IPS DF 19.7 (cell line): ENCODE results near the gene MCU.
"Not testable (repeated sequence)": the region's sequence is repeated elsewhere in the genome, so short reads cannot be mapped to it uniquely, and the experiment has no call there.

ENCODE experiments used
- DNase-seq: peaks from one replicate; pipeline ENCODE4 v3.0.0-alpha.2; 2013; ENCODE audit warnings: low read depth, low spot score

MCU gene

GRCh38 chr10:72730479-72730878 is 38.5 kb downstream of the MCU start:
- DNase-seq: no peak

DNA sequence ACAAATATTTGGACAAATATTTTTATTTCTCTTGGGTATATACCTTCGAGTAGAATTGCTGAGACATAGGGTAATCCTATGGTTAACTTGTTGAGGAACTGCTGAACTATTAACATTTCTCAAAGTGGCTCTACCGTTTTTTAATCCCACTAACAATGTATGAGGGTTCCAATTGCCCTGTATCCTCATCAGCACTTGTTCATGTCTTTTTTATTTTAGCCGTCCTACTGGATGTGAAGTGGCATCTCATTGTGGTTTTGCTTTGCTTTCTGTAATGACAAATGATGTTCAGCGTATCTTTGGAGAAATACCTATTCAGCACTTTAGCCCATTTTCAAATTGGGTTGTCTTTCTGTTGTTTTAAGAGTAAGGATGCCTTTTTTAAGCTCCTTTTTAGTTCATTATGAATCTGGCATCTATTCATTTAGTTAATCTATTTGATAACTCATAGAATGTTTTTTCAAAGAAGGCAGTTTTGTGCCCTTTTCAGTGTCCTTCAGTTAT is 40.0 kb downstream of the MCU start:
- no peak for DNase-seq

DNA sequence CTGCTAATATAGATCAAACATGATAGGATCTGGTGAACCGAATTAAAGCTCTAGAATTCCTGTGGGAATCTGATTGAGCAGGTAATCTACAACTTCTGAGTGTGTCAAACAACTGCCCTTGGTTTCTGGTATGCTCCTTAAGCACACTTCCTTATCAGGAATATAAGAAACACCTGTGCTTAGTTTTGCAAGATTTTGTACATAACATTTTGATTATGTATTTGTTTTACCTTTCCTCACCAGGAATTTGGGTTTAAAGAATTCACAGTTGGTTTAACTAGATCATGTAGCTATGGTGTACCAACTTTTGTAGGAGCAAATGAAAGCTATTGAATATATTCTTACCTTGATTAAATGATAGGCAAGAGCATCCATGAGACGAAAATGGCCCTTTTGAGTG is 40.6 kb downstream of the MCU start:
- no peak for DNase-seq

DNA sequence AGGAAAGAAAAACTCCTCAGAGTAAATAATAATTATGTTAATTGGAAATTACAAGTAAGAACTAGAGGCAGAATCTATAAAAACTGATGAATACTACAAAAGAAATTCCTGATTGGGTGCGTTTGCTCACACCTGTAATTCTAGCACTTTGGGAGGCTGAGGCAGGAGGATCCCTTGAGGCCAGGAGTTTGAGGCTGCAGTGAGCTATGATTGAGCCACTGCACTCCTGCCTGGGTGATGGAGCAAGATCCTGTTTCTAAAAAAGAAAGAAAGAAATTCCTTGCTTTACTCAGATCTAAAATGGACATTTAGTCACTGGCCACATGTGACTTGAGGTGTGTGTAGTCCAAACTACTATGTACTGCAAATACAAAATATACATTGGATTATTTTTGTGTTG is 42.0 kb downstream of the MCU start:
- no peak for DNase-seq

DNA sequence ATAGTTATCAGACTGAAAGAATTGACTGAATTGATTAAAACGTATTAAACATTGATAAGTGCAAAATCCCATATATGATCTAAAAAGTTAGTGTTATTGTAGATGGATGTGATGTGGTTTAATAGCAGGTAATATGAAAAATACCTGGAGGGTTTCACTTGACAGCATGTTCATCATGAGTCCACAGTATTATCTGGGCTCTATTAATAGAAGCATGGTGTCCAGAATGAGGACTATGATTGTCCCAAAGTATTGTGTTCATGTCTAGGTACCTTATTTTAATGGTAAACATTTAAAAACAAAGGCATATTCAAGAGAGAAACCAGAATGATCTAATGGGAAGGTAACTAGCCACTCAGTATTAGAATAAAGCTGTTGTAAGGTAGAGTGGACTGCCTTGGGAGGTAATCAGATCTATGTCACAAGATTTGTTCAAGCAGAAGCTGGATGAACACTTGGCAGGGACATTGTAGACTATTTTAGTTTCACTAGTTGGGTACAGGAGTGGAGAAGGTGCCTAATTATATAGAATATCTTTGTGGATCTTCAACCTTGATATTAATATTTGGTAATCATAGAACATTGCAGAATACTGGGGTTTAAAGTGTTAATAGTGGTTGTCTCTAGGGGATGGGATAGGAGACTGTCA is 43.5 kb downstream of the MCU start:
- no peak for DNase-seq

GRCh38 chr10:72736176-72736827 is 44.4 kb downstream of the MCU start:
- no peak for DNase-seq

DNA sequence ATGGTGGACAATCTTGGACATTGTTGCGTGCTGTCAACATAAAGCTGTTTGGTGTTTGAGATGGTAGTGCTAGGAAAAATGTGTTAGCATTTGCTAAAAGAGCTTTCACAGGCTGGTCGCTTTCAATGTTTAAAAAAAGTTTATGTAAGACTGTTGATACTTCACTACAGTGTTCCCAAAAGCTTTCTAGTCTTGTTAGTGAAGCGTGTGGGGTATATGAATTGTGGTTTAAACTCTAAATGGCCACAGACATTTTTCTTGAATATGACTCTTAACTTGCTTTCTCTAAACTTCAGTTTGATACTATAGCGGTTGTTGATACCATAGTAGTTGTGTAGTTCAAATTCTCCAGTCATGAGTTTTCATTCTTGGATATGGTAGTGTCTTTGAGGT is 44.9 kb downstream of the MCU start:
- DNase-seq: no peak

DNA sequence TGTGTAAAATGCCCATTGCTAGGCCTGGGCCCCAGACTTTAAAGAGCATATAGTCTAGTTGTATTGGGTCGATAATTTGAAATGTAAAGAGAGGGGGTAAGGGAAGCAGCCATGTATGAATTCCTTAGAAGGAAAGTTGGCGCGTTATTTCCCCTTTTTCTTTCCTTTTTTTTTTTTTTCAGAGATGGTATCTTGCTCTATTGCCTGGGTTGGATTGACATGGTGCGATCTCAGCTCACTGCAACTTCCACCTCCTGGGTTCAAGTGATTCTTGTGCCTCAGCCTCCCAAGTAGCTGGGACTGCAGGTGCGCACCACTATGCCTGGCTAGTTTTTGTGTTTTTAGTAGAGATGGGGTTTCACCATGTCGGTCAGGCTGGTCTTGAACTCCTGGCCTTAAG is 45.4 kb downstream of the MCU start:
- not testable (repeated sequence) for DNase-seq

DNA sequence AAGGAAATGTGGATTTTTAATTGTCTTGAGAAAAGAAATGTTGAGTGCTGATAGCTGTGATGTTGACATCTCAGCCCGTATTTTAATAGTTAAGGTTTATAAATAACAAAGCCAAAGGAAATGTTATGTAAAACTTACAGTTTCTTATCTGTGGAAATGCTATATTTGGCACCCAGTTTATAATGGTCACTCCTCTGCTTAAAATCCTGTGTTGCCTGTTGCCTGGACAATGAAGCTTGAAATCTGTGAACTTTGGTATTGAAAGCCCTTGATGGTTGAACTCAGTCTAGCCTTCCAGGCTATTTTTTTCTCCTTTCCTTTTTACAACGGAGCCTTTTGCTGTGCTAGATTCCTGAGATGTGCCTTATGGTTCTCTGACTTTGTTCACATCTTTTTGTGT is 46.5 kb downstream of the MCU start:
- DNase-seq: no peak

GRCh38 chr10:72740528-72740927 is 48.6 kb downstream of the MCU start:
- DNase-seq: no peak

- DNase-seq: no peak
Observed at GRCh38 chr10:72742092-72742491, 50.1 kb downstream of the MCU start.

DNA sequence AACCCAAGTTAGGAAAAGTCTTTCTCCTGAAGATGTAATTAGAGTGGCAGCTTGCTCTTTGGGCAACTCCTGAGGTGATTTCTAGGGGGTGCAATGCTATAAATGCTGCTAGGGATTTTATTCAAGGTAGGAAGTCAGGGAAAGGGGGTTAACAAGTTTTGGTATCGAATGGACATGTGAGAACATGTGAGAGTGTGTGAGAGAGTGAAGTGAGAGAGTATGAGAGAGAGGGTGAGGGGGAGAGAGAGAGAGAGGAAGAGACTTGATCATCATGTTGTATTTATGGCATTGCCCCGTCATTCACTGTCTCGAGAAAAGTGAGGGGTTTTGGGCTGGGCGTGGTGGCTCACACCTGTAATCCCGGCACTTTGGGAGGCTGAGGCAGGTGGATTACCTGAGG is 50.9 kb downstream of the MCU start:
- no peak for DNase-seq

GRCh38 chr10:72744566-72744965 is 52.6 kb downstream of the MCU start:
- no peak for DNase-seq

DNA sequence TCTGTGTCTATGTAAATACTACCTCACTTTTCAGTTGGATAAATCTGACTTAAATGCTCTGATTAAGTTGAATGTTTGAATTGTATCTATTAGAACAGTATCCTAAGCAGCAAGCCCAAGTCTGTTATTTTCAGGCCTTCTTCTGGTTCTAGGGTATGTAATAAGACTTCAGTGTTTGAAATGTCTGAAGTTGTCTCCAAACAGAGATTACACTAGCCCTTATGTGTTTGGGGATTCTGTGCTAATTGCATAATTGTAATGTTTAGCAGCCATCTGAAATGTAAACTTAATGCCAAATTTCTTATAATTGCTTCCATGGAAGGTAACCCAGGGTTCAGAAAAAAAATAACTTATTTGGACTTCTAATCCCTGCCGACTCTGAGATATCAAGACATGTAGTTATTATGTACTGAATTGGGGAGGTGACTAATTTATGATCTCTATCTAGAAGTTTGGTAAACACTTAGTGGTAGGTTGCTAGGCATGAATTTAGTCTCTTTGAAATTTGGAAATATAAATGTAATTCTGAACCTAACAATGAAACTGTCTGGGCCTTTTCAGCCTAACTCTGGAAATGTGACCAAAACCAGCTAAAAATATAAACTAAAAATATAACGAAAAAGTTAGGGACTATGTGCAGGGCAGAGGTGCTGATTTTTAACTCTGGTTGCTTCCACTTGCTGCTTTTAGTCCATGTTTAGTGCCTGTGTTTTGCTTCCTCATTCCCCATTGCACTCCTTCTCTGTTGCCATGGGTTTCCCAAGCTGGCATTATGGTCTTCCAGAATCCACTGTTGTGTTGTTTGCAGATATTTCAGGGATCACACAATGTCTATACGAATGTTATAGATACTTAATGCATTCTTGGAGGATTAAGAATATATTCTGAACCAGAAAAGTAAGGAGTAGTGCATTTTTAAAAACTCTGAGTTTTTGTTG is 54.8 kb downstream of the MCU start:
- DNase-seq: no peak

GRCh38 chr10:72747521-72747920 is 55.6 kb downstream of the MCU start:
- no peak for DNase-seq

DNA sequence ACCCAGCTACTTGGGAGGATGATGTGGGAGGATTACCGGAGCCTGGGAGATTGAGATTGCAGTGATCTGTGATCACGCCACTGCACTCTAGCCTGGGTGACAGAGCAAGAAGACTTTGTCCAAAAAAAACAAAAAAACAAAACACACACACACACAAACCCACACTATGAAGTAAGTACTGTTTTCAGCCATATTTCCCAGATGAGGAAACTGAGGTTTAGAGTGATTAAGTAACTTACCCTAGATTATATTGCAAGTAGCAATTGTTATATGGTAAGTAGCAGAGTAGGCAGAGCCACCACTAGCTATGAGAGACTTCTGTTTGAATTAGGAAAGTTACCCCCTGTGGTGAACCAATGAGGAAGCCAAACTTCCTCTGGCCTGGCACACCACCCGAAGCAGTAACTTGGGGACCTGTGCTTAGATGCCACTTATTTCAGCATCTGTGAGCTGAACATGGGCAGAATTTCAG is 61.9 kb downstream of the MCU start:
- DNase-seq: no peak

- DNase-seq: no peak
Observed at GRCh38 chr10:72754275-72755032, 62.5 kb downstream of the MCU start.

DNA sequence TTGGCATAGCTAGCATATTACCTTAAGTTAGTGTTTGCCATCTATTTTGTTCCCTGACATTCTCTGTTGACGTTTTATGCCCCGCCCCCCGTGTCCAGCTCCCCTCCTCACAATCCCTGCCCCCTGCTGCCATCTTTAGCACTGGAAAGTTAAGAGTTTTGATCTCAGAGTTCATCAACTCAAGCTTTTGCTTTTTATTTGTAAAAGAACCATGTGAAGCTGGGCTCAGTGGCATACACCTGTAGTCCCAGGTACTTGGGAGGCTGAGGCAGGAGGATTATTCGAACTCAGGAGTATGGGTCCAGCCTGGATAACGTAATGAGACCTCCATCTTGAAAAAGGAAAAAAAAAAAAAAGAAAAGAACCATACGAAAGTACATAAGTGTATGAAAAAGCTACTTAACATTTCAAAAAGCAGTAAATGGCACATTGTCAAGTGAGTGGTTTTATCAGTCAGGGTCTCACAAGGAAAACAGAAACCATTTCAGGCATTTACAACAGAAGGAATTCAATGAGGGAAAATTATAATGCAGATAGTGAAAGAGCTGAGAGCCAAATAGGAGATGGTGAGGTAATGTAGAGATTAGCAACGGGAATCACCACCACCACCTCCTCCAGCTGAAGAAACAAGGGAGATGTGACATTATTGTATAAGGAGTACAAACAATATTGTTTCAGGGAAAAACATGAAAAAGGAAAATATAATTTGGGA is 64.9 kb downstream of the MCU start:
- no peak for DNase-seq

DNA sequence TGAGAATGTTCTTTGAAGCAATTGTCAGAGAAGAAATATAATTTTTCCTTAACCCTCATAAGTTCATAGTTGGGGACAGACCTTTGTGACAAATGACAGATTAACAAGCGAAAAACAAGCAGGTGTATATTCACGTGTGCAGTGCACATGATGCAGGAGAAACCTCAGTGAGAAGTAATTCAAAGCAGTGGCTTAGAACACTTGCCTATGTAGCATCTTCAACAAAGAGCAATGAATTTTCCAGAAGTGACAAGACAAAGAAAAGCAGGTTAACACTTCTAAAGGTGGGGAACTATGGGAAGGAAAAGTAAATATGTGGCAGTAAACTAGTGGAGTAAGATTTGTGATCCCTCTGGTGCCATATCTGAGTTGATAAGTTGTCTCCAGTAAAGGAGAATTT is 65.8 kb downstream of the MCU start:
- DNase-seq: no peak

DNA sequence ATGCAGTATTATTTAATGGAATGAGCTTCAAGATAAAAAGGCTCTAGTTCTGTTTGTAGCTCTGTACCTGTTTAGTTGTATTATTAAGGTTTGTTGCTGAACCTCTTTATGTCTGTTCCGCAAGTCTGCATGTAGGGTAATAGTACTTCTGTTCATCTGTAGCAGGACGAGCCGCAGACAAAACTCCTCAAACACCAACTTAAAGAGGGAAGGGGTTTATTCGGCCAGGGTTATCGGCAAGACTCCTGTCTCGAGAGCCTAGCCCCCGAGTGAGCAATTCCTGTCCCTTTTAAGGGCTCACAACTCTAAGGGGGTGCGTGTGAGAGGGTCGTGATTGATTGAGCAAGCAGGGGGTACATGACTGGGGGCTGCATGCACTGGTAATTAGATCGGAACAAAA is 67.0 kb downstream of the MCU start:
- DNase-seq: not testable (repeated sequence)

DNA sequence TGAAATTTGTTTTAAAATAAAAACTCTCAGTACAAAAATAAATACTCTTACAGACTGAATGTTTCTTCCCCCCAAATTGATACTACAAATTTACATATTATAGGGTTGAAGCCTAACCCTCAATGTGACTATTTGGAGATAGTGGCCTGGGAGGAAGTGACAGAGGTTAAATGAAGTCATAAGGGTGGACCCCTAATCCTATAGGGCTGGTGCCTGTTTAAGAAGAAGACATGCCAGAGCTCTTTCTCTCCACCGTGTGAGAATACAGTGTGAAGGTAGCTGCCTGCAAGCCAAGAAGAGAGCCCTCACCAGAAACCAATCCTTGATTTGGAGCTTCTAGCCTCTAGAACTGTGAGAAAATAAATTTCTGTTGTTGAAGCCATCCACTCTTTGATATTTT is 67.6 kb downstream of the MCU start:
- no peak for DNase-seq
